H1 (cell line): ENCODE data around the gene RGP1. TPM values are rescaled to one million over a fixed set of nuclear protein-coding genes. Genes with fewer than 3 reads are reported as not detected.

Experiments used
- ASH2L ChIP-seq: fragments of 200-600, 300-600 bp; sonication (generic); IDR thresholded peaks from one replicate; pipeline ENCODE4 v1.7.1; 2017; ENCODE audit warnings: low read length
- CHD2 ChIP-seq: IDR thresholded peaks from 2 replicates; pipeline ENCODE4 v1.6.1; 2012; ENCODE audit warnings: low read length, improper control_type of control experiment
- CTBP2 ChIP-seq: IDR thresholded peaks from 2 replicates; pipeline ENCODE4 v1.7.0; 2011; ENCODE audit warnings: borderline replicate concordance, mild to moderate bottlenecking, moderate library complexity, mixed read lengths, low read length; ENCODE audit not compliant: insufficient read depth, insufficient read length
- CTCF ChIP-seq, 3 experiments: IDR thresholded peaks; 1 replicate in 2 of 3; 2 replicates in 1 of 3; pipeline versions ENCODE4 v1.5.1 to v1.6.1; 2011; ENCODE audit warnings: low read length in 3 of 3, mild to moderate bottlenecking in 3 of 3, inconsistent platforms in 2 of 3, low read depth in 1 of 3, moderate library complexity in 1 of 3; ENCODE audit not compliant: insufficient read depth in 1 of 3; ENCODE audit errors: control extremely low read depth in 1 of 3
- EP300 ChIP-seq, 2 experiments: IDR thresholded peaks; 1 replicate in 1 of 2; 2 replicates in 1 of 2; pipeline ENCODE4 v1.6.1; 2011 to 2012; ENCODE audit warnings: low read depth in 2 of 2, low read length in 2 of 2, mild to moderate bottlenecking in 2 of 2, borderline replicate concordance in 1 of 2, inconsistent platforms in 1 of 2, moderate library complexity in 1 of 2
- HDAC6 ChIP-seq: IDR thresholded peaks from one replicate; pipeline ENCODE4 v1.7.1; 2012; ENCODE audit warnings: low read depth, mild to moderate bottlenecking, inconsistent platforms, low read length, moderate library complexity
- JUN ChIP-seq: IDR thresholded peaks from 2 replicates; pipeline ENCODE4 v1.6.1; 2011; ENCODE audit warnings: low read depth, mild to moderate bottlenecking, improper control_type of control experiment, low read length
- MAFK ChIP-seq: IDR thresholded peaks from 2 replicates; pipeline ENCODE4 v1.6.1; 2012; ENCODE audit warnings: low read depth, mild to moderate bottlenecking, improper control_type of control experiment, low read length
- POLR2A ChIP-seq, 2 experiments: IDR thresholded peaks; 1 replicate in 1 of 2; 2 replicates in 1 of 2; pipeline ENCODE4 v1.6.1; 2011; ENCODE audit warnings: low read depth in 2 of 2, low read length in 2 of 2, mild to moderate bottlenecking in 2 of 2; ENCODE audit errors: control extremely low read depth in 1 of 2
- POLR2AphosphoS5 ChIP-seq: IDR thresholded peaks from 2 replicates; pipeline ENCODE4 v1.6.1; 2011; ENCODE audit warnings: low read depth, low read length
- RAD21 ChIP-seq, 2 experiments: IDR thresholded peaks in 1 of 2; conservative IDR thresholded peaks in 1 of 2; 2 replicates each; pipeline ENCODE4 v1.6.1; 2011; ENCODE audit warnings: low read depth in 2 of 2, low read length in 2 of 2, improper control_type of control experiment in 1 of 2, inconsistent platforms in 1 of 2, mild to moderate bottlenecking in 1 of 2, moderate library complexity in 1 of 2
- TBP ChIP-seq: IDR thresholded peaks from 2 replicates; pipeline ENCODE4 v1.6.1; 2011; ENCODE audit warnings: low read depth, low read length, improper control_type of control experiment
- YY1 ChIP-seq: IDR thresholded peaks from 2 replicates; pipeline ENCODE4 v1.6.1; 2011; ENCODE audit warnings: low read depth, mild to moderate bottlenecking, low read length
- polyA plus RNA-seq, 7 experiments: library from polyadenylated mRNA; depleted of rRNA in 3 of 7; stranded (reverse) in 5 of 7; unstranded in 2 of 7; fragments of >200 nt in 5 of 7; fragments of 200-250 nt in 2 of 7; gene quantifications; 1 replicate in 5 of 7; 2 replicates in 1 of 7; 4 replicates in 1 of 7; pipeline versions ENCODE4 v1.2.1 to v1.2.3, GENCODE V29; 2011 to 2013; ENCODE audit warnings: missing spikeins in 2 of 7, mixed read lengths in 2 of 7
- total RNA-seq: library from RNA; stranded (reverse); fragmentation: NEBNext Ultra II Directional; extraction: Animal tissue kit (Norgen Biotek cat#: 25700); gene quantifications from 2 replicates; pipeline ENCODE4 v1.2.1, GENCODE V29; 2021
- TF ChIP-seq, protein P1 (sequence below): IDR thresholded peaks from 2 replicates; pipeline ENCODE4 v1.6.1; 2012; ENCODE audit warnings: inconsistent platforms

The RGP1 gene
- total and polyA plus RNA-seq, 2 of the 8 experiments (the other 6 are each of a cell fraction or from before 2014, with no cell fraction given): 11.8 to 22.7 TPM

GRCh38 chr9:35756275-35757225, 7.5 kb downstream of the RGP1 start (continued):
- TF ChIP-seq POLR2A (IDR thresholded peaks at IDR 0.05; ENCODE audit: control extremely low read depth in 1 of 2, low read depth in 2 of 2, low read length in 2 of 2) (peak in 1 of 2 experiments; percentile 71; a peak in 1 of 3 replicates), POLR2AphosphoS5 (0 out of 2 replicates have a peak, but pooled peaks have one; percentile 13), CTCF (IDR thresholded peaks at IDR 0.05; ENCODE audit: control extremely low read depth in 1 of 3, insufficient read depth in 1 of 3, low read depth in 1 of 3, low read length in 3 of 3) (peak; percentile 56 to 79 (median 75)), EP300 (IDR thresholded peaks at IDR 0.05; ENCODE audit: borderline replicate concordance in 1 of 2, low read depth in 2 of 2, low read length in 2 of 2) (peak in 1 of 2 experiments; percentile 17; a peak in 1 of 3 replicates), CTBP2 (peak; percentile 64), CHD2 (no peak), MAFK (no peak), RAD21 (IDR thresholded peaks at IDR 0.05 in 1 of 2, conservative IDR thresholded peaks at IDR 0.05 in 1 of 2; ENCODE audit: low read depth in 2 of 2, low read length in 2 of 2) (peak; percentile 28 to 42), TBP (peak; percentile 34; the same call in 1 of the 2 replicates), ASH2L (peak; percentile 77), HDAC6 (no peak), YY1 (0 out of 2 replicates have a peak, but pooled peaks have one; percentile 8), JUN (no peak)
- TF ChIP-seq, protein P1, sequence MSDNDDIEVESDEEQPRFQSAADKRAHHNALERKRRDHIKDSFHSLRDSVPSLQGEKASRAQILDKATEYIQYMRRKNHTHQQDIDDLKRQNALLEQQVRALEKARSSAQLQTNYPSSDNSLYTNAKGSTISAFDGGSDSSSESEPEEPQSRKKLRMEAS: peak; percentile 70
